ENCODE results near the gene GPR137.

The GPR137 gene

DNA sequence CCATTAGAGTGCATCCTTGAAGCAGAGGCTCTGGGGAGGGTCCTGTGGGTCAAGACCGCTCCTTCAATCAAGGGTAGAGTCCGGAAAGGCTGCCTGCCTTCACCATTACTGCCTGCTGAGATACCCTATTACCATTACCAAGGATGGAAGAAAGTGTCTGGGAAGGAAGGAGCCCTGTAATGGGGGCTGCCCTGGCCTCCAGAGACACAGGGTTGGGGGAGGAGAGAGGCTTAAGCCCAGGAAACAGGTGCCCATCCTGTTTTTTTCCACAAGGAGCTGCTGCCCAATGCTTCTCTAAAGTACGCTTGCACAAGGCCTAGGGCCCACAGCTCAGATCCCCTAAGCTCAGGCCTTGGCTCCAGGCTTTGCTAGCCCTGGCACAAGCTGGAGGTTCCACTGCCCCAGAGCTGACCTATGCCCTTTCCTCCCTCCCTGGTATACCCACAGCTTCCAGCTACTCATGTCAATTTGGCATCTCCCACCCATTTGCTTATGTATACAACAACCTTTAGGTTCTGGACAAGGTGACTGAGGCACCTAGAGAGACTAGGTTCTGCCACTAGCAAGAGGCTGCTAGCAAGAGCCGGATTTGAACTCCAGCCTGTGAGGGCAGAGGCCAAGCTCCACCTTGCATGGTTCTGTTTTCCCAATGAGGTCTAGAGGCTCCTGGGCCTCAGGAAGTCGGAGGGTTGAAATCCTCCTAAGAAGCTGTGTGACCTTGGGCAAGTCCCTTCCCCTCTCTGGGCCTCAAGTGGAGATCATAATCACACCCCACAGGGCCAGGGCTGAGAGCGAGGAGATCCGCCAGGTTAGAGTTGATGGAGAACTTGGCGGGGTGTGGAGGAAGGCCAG is 35.9 kb upstream of the GPR137 start:
- no peak for DNase-seq (ENCODE audit: low read depth)

DNA sequence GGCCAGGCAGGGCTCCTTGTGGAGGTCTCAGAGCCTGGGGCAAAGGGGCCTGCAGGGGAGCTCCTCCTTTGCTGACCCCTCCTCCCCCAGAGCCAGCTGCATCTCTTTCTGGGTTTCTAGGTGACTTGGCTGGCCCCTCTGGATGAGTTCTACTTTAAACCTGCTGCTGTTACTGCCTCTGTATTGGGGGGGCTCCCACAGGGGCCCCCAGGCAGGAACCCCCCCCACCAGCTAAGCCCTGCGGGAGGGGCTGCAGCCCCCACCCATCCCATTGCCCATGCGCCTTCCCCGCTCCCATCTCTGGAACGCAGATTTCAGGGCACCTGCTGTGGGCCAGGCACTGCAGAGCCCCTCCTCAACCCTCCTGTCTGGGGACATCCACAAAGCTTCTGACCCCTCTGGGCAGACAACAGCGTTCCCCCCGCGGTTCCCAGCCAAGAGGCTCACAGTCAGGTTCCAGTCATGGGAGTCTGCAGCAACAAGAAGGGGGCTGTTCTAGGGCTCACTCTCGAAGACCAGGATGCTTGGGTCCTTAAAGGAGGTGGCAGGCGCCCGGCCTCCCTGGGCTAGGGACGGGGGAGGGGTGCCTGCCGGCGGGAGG is 35.1 kb upstream of the GPR137 start:
- no peak for DNase-seq (ENCODE audit: low read depth)

DNA sequence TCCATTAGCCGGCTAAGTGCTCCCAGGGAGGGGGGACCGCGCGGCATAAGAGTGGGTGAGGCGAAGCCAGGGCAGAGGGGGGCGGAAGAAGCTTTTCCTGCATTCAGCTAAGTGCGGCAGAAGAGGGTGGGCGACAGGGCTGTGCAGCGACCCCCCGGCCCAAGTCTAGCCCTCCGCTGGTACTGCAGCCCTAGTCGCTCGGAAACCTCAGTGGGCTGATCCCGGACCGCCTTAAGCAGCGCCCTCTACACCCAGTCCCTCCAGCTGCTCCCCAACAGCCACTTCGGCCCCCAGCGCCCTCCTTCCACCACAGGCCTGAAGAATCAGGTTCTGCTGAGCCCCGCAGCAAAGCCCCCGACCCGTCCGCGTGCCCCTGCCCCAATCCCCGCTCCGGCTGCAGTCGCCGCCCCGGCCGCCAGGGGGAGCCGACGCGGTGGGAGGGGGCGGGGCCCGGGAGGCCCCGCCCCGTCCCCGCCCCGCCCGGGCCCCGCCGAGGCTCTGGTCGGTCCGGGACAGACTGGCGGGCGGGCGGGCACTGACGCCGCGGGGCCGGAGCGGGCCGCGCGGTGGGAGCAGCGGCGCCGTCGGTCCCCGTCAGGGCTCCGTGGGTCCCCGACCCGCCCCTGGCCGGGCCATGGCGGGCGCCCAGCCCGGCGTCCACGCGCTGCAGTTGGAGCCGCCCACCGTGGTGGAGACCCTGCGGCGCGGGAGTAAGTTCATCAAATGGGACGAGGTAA is 34.5 kb upstream of the GPR137 start, which contains the start of gene PLCB3:
TSS of gene PLCB3 (plus strand) at position 515 of the 737 bp plus-strand sequence. CDS start at position 635, 120 bp downstream.
- peak; percentile 45 for DNase-seq (ENCODE audit: low read depth)

DNA sequence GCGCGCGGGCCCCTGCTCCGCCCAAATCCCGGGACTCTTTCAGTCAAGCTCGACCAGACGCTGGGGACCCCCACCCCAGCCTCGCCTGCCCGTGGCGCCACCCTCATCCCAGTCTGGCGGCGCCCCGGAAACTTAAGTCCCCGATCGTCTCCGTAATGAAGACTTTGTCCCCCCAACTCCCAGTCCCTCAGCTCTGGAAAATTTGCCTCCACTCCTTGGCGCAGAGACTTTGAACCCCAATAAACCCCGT is 34.0 kb upstream of the GPR137 start:
- DNase-seq (ENCODE audit: low read depth): no peak

DNA sequence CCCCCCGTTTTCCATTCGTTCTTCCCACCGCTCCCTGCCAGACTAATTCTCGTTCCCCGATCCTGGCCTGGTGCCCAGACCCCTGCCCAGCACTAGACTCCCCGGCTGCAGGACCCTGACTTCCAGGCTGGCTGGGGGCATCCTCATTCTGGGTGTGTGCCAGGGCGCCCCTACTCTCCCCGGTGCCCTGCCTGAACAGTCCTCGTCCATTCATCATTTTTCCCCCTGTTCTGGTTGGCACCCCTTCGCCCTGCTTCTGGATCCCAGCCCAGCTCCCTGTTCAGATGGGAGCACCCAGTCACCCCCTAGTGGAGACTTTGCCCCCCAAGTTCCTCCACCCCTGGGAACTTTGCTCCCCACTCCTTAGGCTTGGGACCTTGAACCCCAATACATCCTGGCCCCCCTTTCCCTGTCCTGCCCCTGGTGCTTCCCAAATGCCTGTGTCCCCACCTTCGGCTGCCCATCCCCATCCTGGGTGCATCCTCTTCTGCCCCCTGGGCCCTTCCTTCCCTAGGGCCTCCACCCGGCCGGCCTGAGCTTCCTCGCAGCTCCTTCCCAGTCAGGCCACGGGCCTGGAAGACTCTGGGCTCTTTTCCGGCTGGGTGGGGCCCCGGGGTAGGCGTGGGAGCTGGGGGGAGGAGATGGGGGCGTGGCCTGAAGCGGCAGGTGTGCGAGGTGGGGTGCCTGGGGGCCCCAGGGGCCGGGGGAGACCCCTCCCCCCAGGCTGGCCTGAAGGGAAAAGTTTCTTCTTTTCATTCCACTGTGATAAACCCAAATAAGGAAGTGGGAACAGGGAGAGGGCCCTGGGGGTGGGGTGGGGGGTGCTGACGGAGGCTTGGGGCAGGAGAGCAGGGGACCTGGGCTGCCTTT is 33.4 kb upstream of the GPR137 start:
- DNase-seq (ENCODE audit: low read depth): no peak

DNA sequence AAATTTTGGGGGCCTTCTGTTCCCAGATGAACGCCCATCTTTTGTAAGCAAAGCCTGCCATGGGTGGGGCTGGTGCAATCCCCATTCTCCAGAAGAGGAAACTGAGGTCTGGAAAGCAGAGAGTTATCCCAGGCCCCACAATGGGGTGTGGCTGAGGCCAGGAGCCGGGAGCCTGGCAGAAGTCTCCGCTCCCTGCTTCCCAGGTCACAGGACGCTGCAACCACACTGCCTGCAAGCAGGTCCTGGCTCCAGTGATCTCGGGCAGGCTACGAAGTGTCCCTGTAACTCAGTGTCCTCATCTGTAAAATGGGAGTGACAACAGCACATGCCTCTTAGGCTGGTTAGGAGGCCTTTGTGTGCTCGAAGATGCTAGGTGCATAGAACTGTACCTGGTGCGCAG is 32.6 kb upstream of the GPR137 start:
- no peak for DNase-seq (ENCODE audit: low read depth)

DNA sequence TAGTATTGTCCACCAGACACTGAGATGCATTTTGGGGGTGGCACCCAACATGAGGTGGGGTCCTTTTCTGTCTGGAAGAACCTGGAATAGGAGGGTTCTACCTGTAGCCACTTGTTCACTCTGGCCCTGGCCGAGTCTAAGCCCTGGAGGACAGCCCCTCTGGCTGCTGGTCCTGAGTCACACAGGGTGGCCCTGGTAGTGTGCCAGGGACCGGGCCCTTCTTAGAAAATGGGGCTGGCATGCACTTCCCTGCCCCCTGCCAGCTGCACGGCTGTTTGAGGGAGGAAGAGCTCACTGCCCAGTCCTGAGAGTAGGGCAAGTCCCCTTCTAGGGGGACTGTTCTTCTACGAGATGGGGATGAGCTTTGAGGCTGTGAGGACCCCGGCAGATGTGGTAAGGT is 32.2 kb upstream of the GPR137 start:
- DNase-seq (ENCODE audit: low read depth): no peak

DNA sequence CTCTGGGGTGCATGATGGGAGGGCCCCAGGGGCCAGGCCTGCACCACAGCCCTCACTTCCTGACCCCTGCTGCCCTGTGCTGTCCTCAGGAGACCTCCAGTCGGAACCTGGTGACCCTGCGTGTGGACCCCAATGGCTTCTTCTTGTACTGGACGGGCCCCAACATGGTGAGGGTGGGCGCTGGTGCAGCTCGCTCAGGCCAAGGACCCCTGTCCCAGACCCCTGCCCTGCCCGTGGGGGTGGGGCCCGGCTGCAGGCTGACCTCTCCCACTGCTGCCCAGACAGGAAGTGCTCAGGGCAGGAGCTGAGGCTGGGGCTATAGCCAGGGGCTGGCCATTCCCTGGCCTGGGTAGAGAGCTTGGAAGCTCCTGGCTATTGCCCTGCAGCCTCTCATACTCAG is 31.3 kb upstream of the GPR137 start:
- no peak for DNase-seq (ENCODE audit: low read depth)

DNA sequence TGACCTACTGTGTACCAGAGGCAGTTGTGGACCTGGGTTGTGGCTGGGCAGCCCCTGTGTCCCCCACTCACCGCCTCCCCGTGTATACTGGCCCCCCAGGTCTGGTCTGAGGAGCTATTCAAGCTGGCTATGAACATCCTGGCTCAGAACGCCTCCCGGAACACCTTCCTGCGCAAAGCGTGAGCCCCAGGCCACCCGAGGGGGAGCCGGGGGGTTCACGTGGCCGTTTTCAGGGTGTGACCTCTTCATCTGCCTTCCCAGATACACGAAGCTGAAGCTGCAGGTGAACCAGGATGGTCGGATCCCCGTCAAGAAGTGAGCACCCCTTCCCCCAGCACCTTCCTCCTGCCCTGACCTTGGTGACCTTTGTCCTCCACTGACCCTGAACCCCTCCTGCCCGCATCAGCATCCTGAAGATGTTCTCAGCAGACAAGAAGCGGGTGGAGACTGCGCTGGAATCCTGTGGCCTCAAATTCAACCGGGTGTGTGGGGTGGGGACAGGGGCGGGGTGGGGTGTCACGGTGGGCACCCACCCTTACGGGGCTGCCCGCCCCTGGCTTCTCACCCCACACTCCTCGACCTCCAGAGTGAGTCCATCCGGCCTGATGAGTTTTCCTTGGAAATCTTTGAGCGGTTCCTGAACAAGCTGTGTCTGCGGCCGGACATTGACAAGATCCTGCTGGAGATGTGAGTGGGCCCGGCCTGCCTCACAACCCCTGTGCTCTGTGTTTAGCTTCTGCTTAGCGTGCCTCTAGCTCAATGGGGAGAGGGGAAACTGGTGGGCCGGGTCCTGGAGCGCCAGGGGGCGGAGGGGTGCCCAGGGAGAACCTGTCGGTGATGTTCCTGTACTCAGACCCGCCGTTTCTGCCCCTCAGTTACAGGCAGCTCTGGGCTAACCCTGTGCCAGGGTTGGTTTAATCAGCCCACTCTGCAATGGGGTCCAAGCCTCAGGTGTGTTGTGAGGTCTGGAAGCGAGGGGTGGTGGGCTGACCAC is 30.2 kb upstream of the GPR137 start:
- no peak for DNase-seq (ENCODE audit: low read depth)

DNA sequence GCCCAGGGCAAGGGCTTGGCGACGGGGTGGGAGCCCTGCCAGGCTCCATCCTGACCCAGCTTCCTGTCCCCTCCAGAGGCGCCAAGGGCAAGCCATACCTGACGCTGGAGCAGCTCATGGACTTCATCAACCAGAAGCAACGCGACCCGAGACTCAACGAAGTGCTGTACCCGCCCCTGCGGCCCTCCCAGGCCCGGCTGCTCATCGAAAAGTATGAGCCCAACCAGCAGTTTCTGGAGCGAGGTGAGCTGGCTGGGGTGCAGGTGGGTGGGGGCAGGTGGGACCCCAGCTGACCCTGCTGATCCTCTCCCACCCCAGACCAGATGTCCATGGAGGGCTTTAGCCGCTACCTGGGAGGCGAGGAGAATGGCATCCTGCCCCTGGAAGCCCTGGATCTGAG is 29.3 kb upstream of the GPR137 start:
- no peak for DNase-seq (ENCODE audit: low read depth)

DNA sequence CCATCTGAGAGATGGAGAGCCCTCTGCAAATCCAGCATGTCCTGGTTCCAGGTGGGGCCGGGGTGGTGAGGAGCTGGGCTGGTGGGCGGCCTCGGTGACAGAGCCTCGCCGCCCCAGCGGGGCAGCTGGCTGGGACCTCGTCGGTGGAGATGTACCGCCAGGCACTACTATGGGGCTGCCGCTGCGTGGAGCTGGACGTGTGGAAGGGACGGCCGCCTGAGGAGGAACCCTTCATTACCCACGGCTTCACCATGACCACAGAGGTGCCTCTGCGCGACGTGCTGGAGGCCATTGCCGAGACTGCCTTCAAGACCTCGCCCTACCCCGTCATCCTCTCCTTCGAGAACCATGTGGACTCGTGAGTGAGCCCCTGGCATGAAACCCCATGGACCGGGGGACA is 27.3 kb upstream of the GPR137 start:
- no peak for DNase-seq (ENCODE audit: low read depth)

DNA sequence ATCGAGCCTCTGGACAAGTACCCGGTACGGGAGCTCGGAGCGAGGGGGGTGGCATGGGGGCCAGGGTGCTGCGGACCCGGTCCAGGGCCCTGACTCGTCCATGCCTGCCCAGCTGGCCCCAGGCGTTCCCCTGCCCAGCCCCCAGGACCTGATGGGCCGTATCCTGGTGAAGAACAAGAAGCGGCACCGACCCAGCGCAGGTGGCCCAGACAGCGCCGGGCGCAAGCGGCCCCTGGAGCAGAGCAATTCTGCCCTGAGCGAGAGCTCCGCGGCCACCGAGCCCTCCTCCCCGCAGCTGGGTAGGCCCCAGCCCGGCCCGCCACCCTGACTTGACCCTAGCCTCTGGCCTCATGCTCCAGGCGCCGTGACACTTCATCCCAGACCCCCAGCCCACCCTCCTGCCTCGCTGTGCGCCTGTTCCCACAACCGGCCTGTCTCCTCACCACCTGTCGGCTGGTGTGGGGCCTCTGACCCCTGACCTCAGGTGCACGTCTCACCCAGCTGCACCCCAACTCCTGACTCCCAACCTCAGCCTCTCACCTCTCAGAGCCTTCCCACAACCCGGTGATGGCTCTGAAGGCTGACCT is 26.6 kb upstream of the GPR137 start:
- no peak for DNase-seq (ENCODE audit: low read depth)

DNA sequence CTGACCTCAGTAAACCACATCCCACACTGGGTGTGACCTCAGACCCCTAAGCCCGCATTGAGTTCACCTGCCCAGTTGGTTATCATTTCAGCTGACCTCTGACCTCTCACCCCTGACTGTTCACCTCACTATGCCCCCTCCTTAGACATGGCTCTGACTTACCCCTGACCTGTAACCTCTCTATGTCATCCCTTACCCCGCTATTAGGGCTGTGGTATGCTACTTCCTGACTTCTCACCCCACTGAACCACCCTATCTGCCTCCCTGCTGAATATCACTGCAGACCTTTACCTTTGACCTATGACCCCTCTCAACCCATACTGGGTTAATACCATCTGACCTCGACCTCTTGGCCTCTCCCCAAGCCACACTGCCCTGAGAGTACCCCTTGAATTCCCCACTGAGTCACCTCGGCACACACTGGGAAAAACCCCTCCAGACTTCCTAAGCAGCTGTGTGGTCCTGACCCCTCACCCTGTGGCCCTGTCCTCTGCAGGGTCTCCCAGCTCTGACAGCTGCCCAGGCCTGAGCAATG is 26.0 kb upstream of the GPR137 start:
- no peak for DNase-seq (ENCODE audit: low read depth)

DNA sequence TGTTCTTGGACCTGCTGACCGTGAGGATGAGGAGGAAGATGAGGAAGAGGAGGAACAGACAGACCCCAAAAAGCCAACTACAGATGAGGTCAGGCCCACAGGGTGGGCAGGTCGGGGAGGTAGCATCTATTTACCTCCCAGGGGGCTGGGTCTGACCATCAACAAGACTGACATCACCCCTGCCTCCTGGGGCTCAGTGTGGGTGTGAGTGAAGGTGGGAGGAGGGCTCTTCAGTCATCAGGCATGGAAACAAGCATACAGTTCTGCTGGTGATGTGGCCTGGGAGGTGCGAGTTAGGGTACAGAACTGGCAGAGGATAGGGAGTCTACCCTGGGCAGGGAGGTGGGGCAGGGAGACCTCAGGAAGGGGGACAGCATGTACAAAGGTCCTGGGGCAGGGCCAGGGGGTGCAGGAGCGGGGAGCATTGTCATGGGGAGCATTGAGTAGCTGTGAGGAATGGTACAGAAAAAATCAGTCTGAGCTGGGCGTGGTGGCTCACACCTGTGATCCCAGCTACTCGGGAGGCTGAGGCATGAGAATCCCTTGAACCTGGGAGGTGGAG is 25.4 kb upstream of the GPR137 start:
- no peak for DNase-seq (ENCODE audit: low read depth)

DNA sequence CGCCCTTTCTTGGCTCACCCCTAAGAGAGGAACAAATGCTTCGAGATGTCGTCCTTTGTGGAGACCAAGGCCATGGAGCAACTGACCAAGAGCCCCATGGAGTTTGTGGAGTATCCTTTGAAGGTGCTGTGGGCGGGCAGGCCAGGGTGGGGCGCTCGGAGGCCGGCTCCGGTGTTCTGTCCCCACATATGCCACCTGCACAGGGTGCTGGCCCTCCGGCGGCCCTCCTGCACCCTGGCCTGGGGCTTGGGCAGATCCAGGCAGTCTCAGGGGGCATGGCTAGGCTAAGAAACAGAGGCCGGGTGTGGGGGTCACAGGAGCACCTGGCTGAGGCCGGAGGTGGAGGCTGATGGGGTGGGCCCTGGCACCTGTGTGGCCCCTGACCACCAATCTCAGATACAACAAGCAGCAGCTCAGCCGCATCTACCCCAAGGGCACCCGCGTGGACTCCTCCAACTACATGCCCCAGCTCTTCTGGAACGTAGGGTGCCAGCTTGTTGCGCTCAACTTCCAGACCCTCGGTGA is 24.0 kb upstream of the GPR137 start:
- no peak for DNase-seq (ENCODE audit: low read depth)

DNA sequence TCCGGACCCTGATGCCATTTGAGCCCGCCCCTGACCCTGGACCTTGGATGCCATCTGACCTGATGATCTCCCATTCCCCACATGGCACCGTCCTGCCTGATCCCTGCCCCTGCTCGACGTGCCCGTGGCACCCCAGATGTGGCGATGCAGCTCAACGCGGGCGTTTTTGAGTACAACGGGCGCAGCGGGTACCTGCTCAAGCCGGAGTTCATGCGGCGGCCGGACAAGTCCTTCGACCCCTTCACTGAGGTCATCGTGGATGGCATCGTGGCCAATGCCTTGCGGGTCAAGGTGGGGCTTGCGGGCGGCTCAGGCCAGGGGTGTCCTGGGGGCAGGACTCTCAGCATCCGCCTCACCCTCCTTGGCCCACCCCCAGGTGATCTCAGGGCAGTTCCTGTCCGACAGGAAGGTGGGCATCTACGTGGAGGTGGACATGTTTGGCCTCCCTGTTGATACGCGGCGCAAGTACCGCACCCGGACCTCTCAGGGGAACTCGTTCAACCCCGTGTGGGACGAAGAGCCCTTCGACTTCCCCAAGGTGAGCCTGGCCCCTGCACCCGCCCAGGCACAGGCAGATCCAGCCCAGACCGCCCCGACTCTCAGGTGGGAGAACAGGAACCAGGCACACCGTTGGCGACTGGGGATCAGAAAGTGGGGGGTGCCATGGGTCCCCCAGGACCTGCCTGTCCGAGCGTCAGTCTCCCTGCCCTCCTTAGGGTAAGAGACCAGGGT is 23.2 kb upstream of the GPR137 start:
- no peak for DNase-seq (ENCODE audit: low read depth)

DNA sequence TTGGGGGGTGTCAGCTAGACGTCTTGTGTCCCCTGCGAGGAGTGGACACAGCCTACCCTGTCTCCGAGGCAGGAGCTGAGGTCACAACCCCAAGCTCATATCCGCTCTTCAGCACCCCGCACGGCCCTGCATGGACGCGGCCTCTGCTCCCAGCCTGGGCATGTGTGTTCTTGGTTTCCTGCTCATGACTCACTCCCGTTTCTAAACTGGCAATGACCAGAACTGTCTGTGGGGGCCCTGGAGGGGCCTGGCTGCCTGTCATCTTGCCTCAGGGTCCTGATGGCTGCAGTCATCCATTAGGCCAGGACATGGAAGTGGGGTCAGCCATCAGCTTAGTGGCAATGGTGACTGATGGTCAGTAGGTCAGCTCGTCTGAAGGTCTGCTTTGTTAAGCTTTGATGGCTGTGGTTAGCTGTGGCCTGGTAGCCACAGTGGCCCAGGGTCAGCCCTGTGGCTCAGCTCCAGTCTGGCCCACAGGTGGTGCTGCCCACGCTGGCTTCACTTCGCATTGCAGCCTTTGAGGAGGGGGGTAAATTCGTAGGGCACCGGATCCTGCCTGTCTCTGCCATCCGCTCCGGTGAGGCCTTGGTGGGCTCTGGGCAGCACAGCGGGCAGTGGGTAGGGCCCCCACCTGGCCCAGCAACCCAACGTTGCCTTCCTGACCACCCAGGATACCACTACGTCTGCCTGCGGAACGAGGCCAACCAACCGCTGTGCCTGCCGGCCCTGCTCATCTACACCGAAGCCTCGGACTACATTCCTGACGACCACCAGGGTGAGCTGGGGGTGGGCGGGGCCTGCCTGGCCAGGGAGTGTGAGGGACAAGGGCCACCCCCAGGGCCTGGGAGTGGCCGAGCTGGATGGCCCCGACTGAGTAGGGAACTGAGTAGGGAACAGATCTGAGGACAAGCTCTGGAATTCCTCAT is 22.4 kb upstream of the GPR137 start:
- DNase-seq (ENCODE audit: low read depth): no peak

DNA sequence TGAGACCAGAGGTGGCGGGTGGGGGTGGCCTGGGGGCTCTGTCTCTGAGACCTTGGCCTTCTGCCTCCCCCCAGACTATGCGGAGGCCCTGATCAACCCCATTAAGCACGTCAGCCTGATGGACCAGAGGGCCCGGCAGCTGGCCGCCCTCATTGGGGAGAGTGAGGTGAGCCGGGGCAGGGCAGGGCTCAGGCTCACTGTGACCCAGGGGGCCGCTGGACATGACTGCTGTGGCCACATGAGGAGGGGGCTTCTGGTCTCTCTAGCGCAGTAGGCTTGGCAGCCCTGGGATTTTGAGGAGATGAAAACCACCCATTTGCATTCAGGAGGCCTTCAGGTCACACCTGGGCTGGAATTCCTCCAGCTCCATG is 21.7 kb upstream of the GPR137 start:
- DNase-seq (ENCODE audit: low read depth): no peak
